H9 (cell line): ENCODE measurements around the gene CEP44. TPM values are rescaled to one million over a fixed set of nuclear protein-coding genes. Genes with fewer than 3 reads are reported as not detected.

ENCODE experiments used
- DNase-seq: peaks from one replicate; pipeline ENCODE4 v3.0.0-alpha.2; 2017
- H2AFZ ChIP-seq: one replicate; pipeline ENCODE4 v1.6.1; 2013; ENCODE audit warnings: mild to moderate bottlenecking, low read length, control low read depth, moderate library complexity
- H2AK5ac ChIP-seq: 2 replicates; pipeline ENCODE4 v1.6.1; 2013; ENCODE audit warnings: low read length, control low read depth, mixed read lengths; ENCODE audit not compliant: insufficient read length
- H2BK120ac ChIP-seq: one replicate; pipeline ENCODE4 v1.6.1; 2013; ENCODE audit warnings: low read depth, mild to moderate bottlenecking, low read length, control low read depth, inconsistent platforms; ENCODE audit not compliant: poor library complexity, severe bottlenecking
- H2BK12ac ChIP-seq: 2 replicates; pipeline ENCODE4 v1.6.1; 2013; ENCODE audit warnings: low read length, control low read depth, mixed read lengths, low read depth; ENCODE audit not compliant: insufficient read length
- H2BK15ac ChIP-seq: 2 replicates; pipeline ENCODE4 v1.6.1; 2013; ENCODE audit warnings: low read depth, low read length, control low read depth
- H2BK20ac ChIP-seq: one replicate; pipeline ENCODE4 v1.6.1; 2013; ENCODE audit warnings: low read depth, mild to moderate bottlenecking, low read length, control low read depth, inconsistent platforms; ENCODE audit not compliant: poor library complexity, severe bottlenecking
- H2BK5ac ChIP-seq: 2 replicates; pipeline ENCODE4 v1.6.1; 2013; ENCODE audit warnings: low read length, control low read depth, mixed read lengths; ENCODE audit not compliant: insufficient read length
- H3K14ac ChIP-seq: 2 replicates; pipeline ENCODE4 v1.6.1; 2013; ENCODE audit warnings: low read length, control low read depth; ENCODE audit not compliant: insufficient read depth
- H3K18ac ChIP-seq: 2 replicates; pipeline ENCODE4 v1.6.1; 2013; ENCODE audit warnings: low read depth, mild to moderate bottlenecking, mixed read lengths, low read length, control low read depth; ENCODE audit not compliant: insufficient read length
- H3K23ac ChIP-seq: 2 replicates; pipeline ENCODE4 v1.6.1; 2013; ENCODE audit warnings: low read length, control low read depth, mixed read lengths, low read depth; ENCODE audit not compliant: insufficient read length
- H3K23me2 ChIP-seq: 2 replicates; pipeline ENCODE4 v1.6.1; 2013; ENCODE audit warnings: low read depth, mild to moderate bottlenecking, mixed read lengths, low read length, control low read depth; ENCODE audit not compliant: insufficient read length, poor library complexity, severe bottlenecking
- H3K27ac ChIP-seq: 2 replicates; pipeline ENCODE4 v1.5.1; 2013; ENCODE audit warnings: low read length, control low read depth, mixed read lengths, low read depth; ENCODE audit not compliant: insufficient read length
- H3K27me3 ChIP-seq: 2 replicates; pipeline ENCODE4 v1.6.1; 2013; ENCODE audit warnings: low read length, control low read depth, inconsistent platforms; ENCODE audit not compliant: insufficient read depth
- H3K4ac ChIP-seq: 2 replicates; pipeline ENCODE4 v1.6.1; 2013; ENCODE audit warnings: low read depth, mild to moderate bottlenecking, control low read depth, inconsistent platforms, low read length, moderate library complexity
- H3K4me1 ChIP-seq: 2 replicates; pipeline ENCODE4 v1.6.1; 2013; ENCODE audit warnings: low read length, control low read depth, inconsistent platforms; ENCODE audit not compliant: insufficient read depth
- H3K4me2 ChIP-seq: 2 replicates; pipeline ENCODE4 v1.6.1; 2013; ENCODE audit warnings: low read length, control low read depth, mixed read lengths; ENCODE audit not compliant: insufficient read length, insufficient read depth
- H3K56ac ChIP-seq: 2 replicates; pipeline ENCODE4 v1.6.1; 2013; ENCODE audit warnings: low read depth, mild to moderate bottlenecking, mixed read lengths, low read length, control low read depth; ENCODE audit not compliant: insufficient read length
- H3K79me1 ChIP-seq: 2 replicates; pipeline ENCODE4 v1.6.1; 2013; ENCODE audit warnings: low read depth, mild to moderate bottlenecking, moderate library complexity, low read length, control low read depth, inconsistent platforms; ENCODE audit not compliant: insufficient read depth, poor library complexity, severe bottlenecking
- H3K79me2 ChIP-seq: 2 replicates; pipeline ENCODE4 v1.6.1; 2013; ENCODE audit warnings: low read length, control low read depth, inconsistent platforms; ENCODE audit not compliant: insufficient read depth
- H3K9ac ChIP-seq: 2 replicates; pipeline ENCODE4 v1.6.1; 2013; ENCODE audit warnings: low read length, control low read depth, mixed read lengths; ENCODE audit not compliant: insufficient read length; ENCODE audit errors: extremely low read depth
- H3K9me3 ChIP-seq: one replicate; pipeline ENCODE4 v1.6.1; 2013; ENCODE audit warnings: low read depth, low read length, inconsistent platforms; ENCODE audit not compliant: control insufficient read depth
- H3T11ph ChIP-seq: one replicate; pipeline ENCODE4 v1.6.1; 2013; ENCODE audit warnings: mild to moderate bottlenecking, low read length, control low read depth, inconsistent platforms
- H4K20me1 ChIP-seq: one replicate; pipeline ENCODE4 v1.6.1; 2013; ENCODE audit not compliant: control insufficient read depth, insufficient read length, insufficient read depth
- H4K5ac ChIP-seq: 2 replicates; pipeline ENCODE4 v1.6.1; 2013; ENCODE audit warnings: low read depth, mild to moderate bottlenecking, mixed read lengths, low read length, control low read depth; ENCODE audit not compliant: insufficient read length
- H4K8ac ChIP-seq: replicated peaks from 2 replicates; pipeline ENCODE4 v1.6.1; 2013; ENCODE audit warnings: low read length, control low read depth, mixed read lengths, low read depth; ENCODE audit not compliant: insufficient read length
- H4K91ac ChIP-seq: 2 replicates; pipeline ENCODE4 v1.6.1; 2013; ENCODE audit warnings: low read depth, mild to moderate bottlenecking, moderate library complexity, mixed read lengths, low read length, control low read depth; ENCODE audit not compliant: insufficient read length
- H3K27ac Mint-ChIP-seq, 3 experiments: 2 replicates in 2 of 3; 3 replicates in 1 of 3; pipeline ENCODE4 v1.8.0; 2020 to 2021; ENCODE audit warnings: mixed read lengths in 3 of 3, mild to moderate bottlenecking in 1 of 3, moderate library complexity in 1 of 3
- H3K27me3 Mint-ChIP-seq: 2 replicates; pipeline ENCODE4 v1.8.0; 2021; ENCODE audit warnings: low read depth, mild to moderate bottlenecking, moderate library complexity, mixed read lengths
- H3K36me3 Mint-ChIP-seq, 3 experiments: 2 replicates in 2 of 3; 3 replicates in 1 of 3; pipeline ENCODE4 v1.8.0; 2020 to 2021; ENCODE audit warnings: low read depth in 3 of 3, mixed read lengths in 3 of 3; ENCODE audit not compliant: insufficient read depth in 1 of 3
- H3K4me1 Mint-ChIP-seq, 2 experiments: 2 replicates each; pipeline ENCODE4 v1.8.0; 2020; ENCODE audit warnings: mixed read lengths in 2 of 2
- H3K4me3 Mint-ChIP-seq, 2 experiments: 2 replicates in 1 of 2; 3 replicates in 1 of 2; pipeline ENCODE4 v1.8.0; 2020 to 2021; ENCODE audit warnings: mild to moderate bottlenecking in 2 of 2, mixed read lengths in 2 of 2, moderate library complexity in 1 of 2
- H3K9me3 Mint-ChIP-seq, 2 experiments: 2 replicates in 1 of 2; 3 replicates in 1 of 2; pipeline ENCODE4 v1.8.0; 2020; ENCODE audit warnings: mild to moderate bottlenecking in 2 of 2, mixed read lengths in 2 of 2, moderate library complexity in 1 of 2
- WGBS: extraction: QIAGEN DNeasy Blood & Tissue Kit; methylation state at CpG from one replicate; pipeline ENCODE4 v1.1.7; 2013; ENCODE audit warnings: missing lambda C conversion rate, low lambda C conversion rate, mixed read lengths; ENCODE audit not compliant: insufficient read length; ENCODE audit errors: extremely low coverage; 5-methylcytosine and 5-hydroxymethylcytosine counted together
- total RNA-seq: library from RNA; stranded (reverse); gene quantifications from 2 replicates; pipeline ENCODE4 v1.2.1, GENCODE V29; 2021
- TF ChIP-seq, protein P1 (sequence below): fragments of 200-600 bp; sonication (generic); conservative IDR thresholded peaks from 3 replicates; pipeline ENCODE4 v1.8.0; 2021; ENCODE audit warnings: antibody characterized with exemption, mild to moderate bottlenecking

Gene CEP44
- total RNA-seq, 1 experiment from 2014 or later, result 16.5 TPM

- H3K56ac ChIP-seq, result no peak overlapping the region
- no peaks in the 10 kb centered on the region for H3K4me1 ChIP-seq
- H3K23ac ChIP-seq, result no peak overlapping the region
- H2BK20ac ChIP-seq, result no peak overlapping the region
- no peak overlapping the region for H3T11ph ChIP-seq
- no CpG with 5 or more reads among the region's 1 CpG for WGBS
- H4K8ac ChIP-seq, result no peak overlapping the region
- no peaks in the 10 kb centered on the region for H3K79me2 ChIP-seq
- peaks cover 2% of the 10 kb centered on the region for H3K23me2 ChIP-seq
- Mint-ChIP-seq H3K4me1 (no peaks in the 10 kb centered on the region), H3K9me3 (no peaks in the 10 kb centered on the region), H3K27me3 (no peaks in the 10 kb centered on the region), H3K27ac (no peak overlapping the region), H3K36me3 (no peaks in the 10 kb centered on the region), H3K4me3 (no peak overlapping the region)
- no peak overlapping the region for H3K4me2 ChIP-seq
- H4K5ac ChIP-seq, result no peak overlapping the region
- no peak overlapping the region for H2AFZ ChIP-seq
- H2BK15ac ChIP-seq, result no peak overlapping the region
- DNase-seq, result no peak
- no peak overlapping the region for H2BK120ac ChIP-seq
- H3K79me1 ChIP-seq, result no peaks in the 10 kb centered on the region
- no peak overlapping the region for H2BK5ac ChIP-seq
- H3K9ac ChIP-seq, result no peak overlapping the region
- H2AK5ac ChIP-seq, result no peak overlapping the region
- H2BK12ac ChIP-seq, result no peak overlapping the region
- no peak overlapping the region for H3K27ac ChIP-seq
- H4K91ac ChIP-seq, result no peak overlapping the region
- TF ChIP-seq, protein P1, sequence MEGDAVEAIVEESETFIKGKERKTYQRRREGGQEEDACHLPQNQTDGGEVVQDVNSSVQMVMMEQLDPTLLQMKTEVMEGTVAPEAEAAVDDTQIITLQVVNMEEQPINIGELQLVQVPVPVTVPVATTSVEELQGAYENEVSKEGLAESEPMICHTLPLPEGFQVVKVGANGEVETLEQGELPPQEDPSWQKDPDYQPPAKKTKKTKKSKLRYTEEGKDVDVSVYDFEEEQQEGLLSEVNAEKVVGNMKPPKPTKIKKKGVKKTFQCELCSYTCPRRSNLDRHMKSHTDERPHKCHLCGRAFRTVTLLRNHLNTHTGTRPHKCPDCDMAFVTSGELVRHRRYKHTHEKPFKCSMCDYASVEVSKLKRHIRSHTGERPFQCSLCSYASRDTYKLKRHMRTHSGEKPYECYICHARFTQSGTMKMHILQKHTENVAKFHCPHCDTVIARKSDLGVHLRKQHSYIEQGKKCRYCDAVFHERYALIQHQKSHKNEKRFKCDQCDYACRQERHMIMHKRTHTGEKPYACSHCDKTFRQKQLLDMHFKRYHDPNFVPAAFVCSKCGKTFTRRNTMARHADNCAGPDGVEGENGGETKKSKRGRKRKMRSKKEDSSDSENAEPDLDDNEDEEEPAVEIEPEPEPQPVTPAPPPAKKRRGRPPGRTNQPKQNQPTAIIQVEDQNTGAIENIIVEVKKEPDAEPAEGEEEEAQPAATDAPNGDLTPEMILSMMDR, result no peak
- no peak overlapping the region for H3K14ac ChIP-seq
- peaks cover 3% of the 10 kb centered on the region for H4K20me1 ChIP-seq
- H3K27me3 ChIP-seq, result no peaks in the 10 kb centered on the region
- H3K18ac ChIP-seq, result no peak overlapping the region
- H3K9me3 ChIP-seq, result no peaks in the 10 kb centered on the region
- no peak overlapping the region for H3K4ac ChIP-seq
These were observed 27.4 kb upstream of the CEP44 start for GRCh38 chr4:174256277-174256713.
